OCI-LY1 (cell line): Measurements from ENCODE around the gene KCNJ12.
"Not testable (repeated sequence)": the region's sequence is repeated elsewhere in the genome, so short reads cannot be mapped to it uniquely, and the experiment has no call there.

ENCODE experiments used
- CTCF ChIP-seq: fragments of 200-600 bp; sonication (generic), shearing (Covaris generic); IDR thresholded peaks from 2 replicates; pipeline ENCODE4 v1.5.1; 2017; ENCODE audit warnings: mild to moderate bottlenecking, antibody characterized with exemption, low read length, moderate library complexity, mixed read lengths
- EZH2 ChIP-seq: fragments of 200-600 bp; sonication (generic), shearing (Covaris generic); IDR thresholded peaks from 2 replicates; pipeline ENCODE4 v1.8.0; 2017; ENCODE audit warnings: borderline replicate concordance, mixed run types, mild to moderate bottlenecking, antibody characterized with exemption, low read length, moderate library complexity, mixed read lengths

GRCh38 chr17:21339571-21339970, 36.6 kb upstream of the KCNJ12 start:
- not testable (repeated sequence) for TF ChIP-seq CTCF, EZH2
